NCI-H774 (cell line): Measurements from ENCODE around the gene CRB1.

Experiments used
- DNase-seq: peaks from one replicate; lab custom pipeline; 2025; lab: John Stamatoyannopoulos, UW

CRB1 gene

DNA sequence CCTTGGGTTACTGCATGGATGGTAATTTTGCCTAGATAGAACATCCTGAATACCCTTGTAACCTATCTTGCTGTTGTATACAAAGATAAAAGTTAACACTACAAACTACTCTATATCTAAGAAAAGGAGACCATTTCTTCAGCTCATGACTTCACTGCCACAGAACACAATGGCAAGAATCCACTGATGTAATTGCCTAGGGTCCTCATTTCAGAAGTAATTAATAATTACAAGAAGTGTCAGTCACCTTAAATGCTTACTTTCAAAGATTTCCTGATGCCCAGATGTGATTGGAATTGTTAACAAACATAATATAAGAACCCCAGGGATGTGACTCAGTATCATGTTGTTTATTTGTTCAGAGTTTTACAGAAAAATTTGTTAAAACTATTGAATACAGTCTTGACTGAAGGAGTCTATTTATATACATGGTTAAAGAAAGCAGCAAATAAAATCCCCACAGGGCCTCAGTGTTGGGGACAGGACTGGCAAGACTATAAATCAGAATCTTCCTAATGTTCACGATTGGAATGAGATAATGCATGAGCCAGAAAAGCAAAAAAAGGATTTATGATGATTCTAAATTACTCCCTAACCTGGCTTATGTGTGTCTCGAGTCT, 83.9 kb downstream of the CRB1 start:
- no peak for DNase-seq

DNA sequence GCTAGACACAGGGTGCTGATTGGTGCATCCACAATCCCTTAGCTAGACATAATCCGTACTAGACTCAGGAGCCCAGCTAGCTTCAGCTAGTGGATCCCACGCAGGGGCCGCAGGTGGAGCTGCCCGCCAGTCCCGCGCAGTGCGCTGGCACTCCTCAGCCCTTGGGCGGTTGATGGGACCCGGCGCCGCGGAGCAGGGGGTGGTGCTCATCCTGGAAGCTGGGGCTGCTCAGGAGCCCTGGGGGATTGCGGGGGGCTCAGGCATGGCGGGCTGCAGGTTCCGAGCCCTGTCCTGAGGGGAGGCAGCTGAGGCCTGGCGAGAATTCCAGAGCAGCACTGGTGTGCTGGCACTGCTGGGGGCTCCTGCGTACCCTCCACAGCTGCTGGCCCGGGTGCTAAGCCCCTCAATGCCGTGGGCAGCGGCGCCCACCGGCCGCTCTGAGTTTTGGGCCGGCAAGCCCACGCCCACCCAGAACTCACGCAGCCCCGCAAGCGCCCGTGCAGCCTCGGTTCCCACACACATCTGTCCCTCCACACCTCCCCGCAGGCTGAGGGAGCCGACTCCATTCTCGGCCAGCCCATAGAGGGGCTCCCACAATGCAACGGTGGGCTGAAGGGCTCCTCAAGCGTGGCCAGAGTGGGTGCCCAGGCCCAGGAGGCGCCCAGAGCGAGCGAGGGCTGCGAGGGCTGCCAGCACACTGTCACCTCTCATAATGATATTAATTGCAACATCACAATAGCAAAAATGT, 87.4 kb downstream of the CRB1 start:
- DNase-seq, result no peak

DNA sequence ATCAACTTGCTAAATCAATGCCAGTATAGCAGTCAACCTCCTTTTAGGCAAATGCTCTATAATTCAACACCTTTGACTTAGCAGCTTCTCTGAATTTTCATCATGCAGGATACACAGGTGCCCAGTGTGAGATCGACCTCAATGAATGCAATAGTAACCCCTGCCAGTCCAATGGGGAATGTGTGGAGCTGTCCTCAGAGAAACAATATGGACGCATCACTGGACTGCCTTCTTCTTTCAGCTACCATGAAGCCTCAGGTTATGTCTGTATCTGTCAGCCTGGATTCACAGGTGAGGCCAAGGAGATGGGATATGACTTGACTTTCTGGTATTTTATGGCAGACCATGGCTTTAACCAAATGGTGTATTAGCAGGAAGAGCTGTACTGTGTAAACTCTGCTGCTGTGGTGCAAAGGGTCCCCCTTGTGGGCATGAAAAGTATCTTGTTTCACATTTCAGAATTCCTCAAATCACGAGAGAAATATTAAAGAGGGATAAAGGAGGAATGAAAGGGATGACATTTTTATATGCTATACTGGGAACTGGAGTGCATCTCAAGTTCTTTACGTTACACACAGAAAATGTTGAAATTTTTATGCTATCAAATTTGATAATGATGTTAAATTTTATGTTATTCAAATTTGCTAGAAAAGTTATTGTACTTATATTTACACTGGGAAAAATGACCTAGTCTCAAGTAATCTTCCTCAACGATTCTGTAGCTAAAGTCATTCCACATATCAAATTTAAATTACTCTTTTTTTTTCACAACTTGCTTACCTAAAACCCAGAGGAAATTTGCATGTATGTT, 88.9 kb downstream of the CRB1 start:
- DNase-seq, result peak; percentile 35

DNA sequence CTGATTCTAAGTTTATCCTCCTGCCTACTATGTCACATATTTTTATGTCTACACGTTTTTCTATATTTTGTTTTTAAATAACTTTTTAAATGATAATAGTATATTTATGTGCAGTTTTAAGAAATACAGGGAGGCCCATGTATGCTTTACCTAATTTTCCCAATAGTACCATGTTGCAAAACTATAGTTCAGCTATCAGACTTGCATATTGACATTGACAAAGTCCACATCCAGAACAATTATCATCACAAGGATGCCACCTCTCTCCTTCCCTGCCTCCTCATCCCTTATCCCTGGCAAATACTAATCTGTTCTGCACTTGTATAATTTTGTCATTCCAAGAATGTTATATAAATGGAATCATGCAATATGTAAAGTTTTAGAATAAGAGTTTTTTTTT, 90.9 kb downstream of the CRB1 start:
- no peak for DNase-seq

DNA sequence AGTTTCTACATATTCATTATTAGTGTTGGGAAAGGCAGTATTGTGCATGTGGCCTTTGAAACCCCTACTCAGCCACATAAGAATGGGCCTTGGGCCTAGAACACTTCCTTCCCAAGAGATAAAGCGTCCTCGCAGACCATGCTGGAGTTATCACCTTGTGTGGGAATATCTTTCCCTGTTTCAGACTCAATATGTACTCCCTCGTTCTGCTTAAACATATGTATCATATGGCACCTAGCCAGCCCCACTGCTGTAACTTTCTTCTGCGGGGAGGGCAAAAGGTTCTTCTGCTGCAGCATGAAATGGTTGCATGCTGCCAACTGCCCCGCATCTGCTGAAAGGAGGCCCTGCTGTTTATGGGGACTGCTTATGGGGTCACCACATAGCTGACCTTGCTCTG, 92.0 kb downstream of the CRB1 start:
- no peak for DNase-seq

DNA sequence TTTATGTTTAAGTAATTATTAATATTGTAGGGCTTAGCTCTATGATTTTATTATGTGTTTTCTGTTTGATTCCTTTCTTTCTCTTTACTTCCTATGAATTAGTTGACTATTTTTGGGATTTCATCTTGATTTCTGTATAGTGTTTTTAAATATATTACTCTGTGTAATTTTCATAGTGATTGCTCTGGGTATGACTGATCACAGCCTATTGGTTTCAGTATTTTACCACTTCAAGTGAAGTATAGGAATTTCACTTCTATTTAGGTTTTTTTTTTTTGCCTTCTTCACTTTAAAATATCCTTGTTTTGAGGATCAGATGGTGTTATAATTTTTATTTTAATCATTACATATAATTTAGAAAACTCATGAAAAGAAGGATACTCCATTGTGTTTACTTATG, 94.8 kb downstream of the CRB1 start:
- no peak for DNase-seq

DNA sequence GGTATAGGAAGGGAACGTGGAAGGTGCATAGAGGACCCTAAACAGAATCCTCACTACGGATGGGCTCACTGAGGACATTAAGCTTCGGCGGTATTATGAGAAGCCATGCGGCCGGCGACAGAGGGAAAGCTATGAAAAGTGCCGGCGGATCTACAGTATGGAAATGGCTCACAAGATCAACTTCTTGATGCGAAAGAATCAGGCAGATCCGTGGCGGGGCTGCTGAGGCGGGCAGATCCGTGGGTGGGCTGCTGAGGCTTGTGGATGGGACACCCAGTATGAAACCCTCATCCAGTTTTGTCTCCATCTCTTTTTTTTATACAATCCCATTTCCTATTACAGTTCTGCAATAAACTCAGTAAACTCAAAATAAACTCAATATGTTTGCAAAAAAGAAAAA, 95.8 kb downstream of the CRB1 start:
- DNase-seq, result no peak

DNA sequence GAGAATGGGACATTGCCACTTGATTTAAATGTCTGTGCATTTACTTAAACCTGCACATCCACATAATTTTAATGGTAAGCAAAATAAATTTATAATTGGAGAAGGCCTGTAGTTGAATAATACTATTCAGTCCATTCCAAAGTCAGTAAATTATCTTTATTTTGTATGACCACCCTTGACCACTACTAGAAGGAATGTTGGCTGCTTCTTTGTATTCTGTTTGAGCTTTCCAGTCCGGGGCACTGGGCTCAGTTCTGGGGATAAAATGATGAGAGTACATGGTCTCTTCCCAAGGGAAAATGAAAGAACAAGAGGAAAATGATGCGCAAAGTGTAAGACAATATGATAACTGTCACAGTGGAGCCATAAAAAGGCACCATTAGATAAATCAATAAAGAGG, 98.9 kb downstream of the CRB1 start:
- DNase-seq, result no peak

DNA sequence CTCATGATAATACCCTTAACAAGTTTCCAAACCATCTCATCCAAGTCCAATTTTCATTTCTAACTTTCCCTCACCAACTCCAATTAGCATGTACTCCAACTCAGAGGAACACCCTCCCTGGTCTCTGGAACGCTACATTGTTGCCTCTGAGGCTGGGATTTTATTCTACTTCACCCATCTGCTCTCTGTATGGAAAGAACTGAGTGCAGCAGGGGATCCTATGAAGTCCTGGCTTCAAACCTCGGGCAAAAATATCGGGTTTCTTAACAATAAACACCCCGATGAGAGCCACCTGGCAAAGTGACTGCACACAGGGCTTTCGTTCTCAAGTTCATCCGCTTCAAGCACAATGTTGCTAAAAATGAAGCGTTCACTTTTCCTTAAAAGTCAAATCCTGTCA, 99.6 kb downstream of the CRB1 start:
- no peak for DNase-seq

DNA sequence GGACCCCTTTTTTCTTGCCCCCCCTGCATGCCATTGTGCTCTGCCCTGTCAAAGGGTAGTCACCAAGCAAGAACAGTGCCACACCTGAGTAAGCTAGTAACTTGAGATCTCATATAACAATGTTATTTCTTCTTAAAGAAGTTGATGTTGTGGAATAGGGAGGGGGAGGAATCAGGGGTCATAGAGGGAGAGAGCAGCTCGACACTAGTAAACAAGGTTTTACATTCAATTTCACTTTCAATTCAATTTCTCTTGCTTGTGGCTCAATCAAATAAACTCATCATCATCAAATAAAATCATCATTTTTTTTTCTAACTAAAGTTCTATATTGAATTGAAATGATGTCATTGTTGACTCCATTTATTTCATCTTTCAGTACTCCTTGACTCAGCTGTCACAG, 106.4 kb downstream of the CRB1 start:
- no peak for DNase-seq

DNA sequence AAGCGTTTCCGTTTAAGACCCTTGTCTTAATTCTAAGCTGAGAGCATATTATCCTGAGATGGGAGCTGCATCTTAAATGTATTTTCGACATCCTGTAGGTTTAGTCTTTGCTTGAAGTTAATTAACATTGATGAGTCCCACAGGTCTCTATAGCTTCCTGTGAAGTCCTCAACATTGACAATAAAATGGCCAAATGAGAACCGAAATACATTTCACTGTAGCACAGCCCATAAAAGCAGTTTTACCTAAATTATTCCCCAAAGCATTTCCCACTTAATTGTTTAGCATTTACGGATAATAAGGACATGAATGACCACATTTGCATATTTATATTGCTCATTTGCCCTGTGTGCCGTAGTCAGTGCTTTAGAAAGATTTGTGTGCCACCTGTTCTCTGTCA, 116.4 kb downstream of the CRB1 start:
- DNase-seq, result no peak

DNA sequence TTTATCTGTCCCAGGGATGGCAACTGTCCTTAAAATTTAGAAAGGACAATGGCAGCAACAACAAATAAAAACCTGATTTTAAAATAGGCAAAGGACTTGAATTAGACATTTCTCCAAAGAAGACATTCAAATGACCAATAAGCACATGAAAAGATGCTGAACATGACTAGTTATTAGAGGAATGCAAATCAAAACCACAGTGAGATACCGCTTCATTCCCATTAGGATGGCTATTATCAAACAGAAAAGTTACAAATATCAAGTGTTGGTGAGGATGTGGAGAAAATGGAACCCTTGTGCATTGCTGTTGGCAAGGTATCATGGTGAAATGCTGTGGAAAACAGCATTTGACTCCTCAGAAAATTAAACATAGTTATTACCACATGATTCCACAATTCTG, 120.7 kb downstream of the CRB1 start:
- DNase-seq, result no peak

DNA sequence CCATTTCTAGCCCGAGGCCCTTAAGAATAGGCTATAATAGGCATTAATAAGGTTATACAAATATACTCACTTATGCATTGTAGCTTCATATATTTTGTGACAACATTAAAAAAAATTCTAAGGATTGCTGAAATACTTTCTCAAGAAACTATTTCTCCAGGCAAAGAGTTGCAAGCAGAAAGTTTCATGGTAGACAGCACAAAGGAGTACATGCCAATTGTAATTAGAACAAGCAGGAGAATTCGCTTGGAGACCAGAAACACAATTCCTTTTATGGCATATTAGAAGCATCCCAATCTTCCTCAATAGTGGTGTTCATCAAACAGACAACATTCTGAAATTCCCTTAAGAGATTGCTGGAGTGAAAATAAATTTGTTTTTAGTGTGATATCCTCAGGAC, 122.8 kb downstream of the CRB1 start:
- DNase-seq, result no peak

DNA sequence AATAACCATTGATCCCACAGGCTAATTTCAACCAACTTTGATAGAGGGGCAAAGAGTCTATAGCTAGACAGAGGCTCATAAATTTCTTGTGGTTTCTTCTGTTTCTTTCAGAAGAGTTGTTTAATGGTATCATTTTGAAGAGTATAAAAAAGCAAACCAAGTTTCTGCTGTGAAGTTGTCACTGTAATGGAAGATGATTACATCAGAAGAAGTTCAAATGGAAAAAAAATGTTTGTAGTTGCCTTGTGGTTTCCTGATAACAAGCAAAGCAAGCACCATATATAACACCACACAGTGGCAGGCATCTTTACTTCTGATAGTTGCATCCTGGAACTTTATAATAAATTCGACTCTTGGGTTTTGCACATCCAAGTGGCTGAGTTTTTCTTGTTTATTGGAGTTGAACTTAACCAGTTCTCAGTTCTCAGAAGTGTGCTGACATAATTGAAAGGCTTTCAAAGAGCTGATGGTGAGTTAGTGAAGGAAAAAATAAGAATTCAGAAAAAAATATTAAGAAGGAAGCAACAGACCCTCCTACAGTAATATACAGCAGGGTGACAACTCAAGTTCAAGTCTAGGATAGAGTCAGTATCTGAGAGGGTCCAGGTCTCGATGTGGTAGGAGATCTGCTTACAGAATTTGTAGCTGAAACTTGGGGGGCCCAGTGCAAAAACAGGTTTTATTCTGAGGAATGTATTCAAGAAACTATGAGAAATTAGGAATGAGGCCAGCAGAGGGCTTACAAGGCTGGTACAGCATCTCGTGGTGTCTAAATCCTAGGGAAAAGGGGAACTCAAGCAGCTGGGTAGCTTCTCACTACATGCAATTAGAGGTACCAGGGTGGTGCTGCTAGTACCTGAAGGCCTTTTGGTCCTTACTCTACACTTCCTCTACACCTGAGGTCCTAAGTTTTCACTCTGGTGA, 123.5 kb downstream of the CRB1 start:
- DNase-seq, result no peak

DNA sequence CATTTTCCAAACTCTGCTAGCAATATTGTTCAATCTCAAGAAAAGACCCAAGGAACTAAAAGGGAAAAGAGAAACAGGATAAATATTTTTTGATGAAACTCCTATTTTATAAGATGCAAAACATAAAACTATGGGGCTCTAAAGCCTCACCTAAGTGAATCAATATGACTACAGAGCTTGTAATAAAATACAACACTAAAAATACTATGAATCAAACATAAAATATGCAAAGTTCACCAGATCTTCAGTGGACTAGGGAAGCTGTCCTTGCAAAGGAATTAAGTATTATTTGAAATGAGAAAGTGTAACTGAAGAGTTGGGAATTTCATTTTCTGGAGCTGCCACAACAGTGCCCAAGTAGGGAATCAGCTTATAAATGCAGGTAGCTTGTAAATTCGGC, 124.5 kb downstream of the CRB1 start:
- no peak for DNase-seq

DNA sequence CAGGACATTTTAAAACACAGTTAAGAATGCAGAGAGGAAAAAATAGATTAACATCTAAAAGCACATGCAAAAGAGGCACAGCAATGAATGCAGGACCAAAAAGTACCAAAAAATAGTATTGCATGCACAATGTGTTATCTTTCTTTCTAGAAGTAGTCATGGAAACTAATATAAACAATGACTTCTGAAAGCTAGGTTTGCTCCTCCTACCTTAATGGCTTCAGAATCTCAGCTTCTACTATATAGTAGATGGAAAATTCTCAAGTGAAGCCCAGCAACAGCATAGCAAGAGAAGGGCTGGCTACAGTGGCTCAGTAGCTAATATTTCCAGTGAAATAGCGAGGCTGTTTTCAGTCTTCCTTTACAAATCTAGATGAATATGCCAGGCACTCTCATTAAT, 125.1 kb downstream of the CRB1 start:
- no peak for DNase-seq

DNA sequence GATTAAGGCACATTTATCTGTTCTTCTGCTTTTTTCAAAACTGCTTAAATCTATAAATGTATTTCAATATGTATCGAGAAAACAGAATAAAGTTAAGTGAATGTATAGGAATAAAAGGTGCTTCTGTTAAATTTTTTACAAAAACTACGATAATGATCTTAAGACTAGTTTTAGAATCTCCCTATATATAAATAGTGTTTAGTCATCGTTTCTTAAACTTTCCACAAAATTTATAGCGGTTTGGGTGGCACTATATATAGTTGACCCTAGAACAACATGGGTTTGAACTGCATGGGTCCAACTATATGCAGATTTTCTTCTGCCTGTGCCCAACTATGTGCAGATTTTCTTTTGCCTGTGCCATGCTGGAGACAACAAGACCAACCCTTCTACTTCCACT, 125.7 kb downstream of the CRB1 start:
- no peak for DNase-seq

DNA sequence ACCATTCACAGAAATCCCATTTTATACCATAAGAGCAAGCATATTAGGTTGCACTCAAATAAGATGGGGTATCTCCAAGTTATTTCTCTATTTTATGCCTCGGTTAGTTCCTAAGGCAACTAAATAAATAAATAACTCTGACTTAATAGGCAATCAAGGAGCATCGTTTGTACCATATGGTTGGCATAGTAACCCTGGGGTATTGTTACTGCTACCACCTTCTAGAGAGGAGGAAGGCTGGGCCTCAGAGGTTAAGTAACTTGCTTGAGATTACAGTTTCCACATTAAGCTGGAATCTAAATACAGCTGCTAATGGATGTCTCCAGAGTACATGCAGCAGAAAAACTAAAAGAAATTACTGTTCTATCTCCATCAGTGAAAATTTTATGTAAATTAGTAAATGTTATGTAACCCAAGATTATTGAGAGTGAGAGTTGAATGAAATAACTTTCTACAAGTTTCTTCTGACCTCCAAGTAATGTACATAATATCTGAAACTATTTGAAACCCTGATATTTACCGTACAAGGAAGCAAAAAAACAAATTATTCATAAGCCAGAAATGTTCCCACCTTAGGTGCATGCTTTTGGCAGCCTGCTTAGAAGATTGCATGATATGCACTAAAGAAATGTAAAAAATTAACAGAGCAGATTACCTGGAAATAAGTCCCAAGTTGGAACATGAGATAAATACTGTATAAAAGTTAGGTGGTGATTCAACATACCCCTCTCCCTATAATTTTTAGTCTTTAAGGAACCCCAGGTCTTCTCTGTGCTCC, 127.0 kb downstream of the CRB1 start:
- no peak for DNase-seq

DNA sequence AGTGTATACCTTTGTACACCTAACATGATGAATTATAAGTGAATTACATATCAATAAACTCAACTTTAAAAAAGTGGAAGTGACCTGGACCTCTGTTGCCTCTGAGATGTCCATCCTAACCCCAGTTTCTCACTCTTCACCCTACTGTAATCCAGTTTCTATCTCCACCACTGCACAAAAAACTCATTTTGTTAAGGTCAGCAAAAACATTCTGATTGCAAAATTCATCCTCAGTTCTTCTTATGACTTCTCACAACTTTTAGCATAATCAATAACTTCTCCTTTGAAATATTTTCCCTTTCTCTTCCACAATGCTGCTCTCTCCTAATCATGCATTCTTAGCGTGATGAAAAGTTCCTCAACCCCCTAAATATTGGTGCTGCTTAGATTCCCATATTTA, 129.8 kb downstream of the CRB1 start:
- no peak for DNase-seq

DNA sequence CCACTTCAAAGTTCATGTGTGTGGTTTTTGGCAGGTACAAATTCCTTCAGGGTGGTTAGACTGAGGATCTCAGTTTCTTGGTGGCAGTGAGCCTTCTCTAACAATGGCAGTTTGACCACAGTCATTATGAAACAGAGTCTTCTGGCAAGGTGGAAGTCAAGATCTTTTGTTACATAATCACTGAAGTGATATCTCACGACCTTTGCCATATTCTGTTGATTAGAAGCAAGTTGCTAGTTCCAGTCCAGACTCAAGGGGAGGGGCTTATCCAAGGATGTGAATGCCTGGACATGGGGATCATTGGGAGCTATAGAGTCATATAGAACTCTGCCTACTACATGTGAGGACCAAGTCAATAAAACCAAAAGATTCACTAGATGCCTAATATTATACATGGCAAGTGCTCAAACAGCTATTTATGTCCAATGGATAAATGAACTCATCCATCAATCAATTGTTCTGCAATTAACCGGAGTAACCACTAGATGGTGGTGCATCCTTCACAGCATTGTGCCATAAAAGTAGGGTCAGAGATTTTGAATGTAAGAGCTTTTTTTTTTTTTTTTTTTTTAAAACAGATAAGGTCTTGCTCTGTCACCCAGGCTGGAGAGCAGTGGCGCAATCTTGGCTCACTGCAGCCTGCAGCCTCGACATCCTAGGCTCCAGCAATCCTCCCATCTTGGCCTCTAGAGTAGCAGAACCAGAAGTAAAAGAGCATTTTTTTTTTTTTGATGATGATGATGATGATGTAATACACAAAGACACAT, 131.9 kb downstream of the CRB1 start:
- DNase-seq, result no peak

DNA sequence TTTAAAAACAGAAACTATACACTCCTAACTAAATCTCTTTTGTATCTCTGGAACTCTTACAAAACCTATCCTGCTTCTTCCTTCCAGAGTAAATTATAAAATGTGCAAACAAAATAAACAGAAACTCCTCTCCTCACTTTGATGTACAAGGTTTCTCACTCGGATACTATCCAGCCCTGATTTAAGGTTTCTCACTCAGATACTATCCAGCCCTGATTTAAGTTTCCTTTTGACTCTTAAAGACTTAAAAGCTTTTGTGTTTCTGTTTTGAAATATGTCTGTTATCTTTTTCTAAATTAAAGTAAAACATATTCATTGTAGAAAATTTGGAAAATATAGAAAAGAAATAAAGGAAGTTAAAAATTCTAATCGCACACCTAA, 132.5 kb downstream of the CRB1 start:
- no peak for DNase-seq
